ENCODE results near the gene TMEM168.

GRCh38 chr7:112828696-112829095, 38.5 kb upstream of the TMEM168 start:
- TF ChIP-seq POLR2AphosphoS5 (IDR thresholded peaks at IDR 0.05) (no peak), POLR2A (IDR thresholded peaks at IDR 0.05) (no peak), CTCF (IDR thresholded peaks at IDR 0.05) (no peak), EP300 (IDR thresholded peaks at IDR 0.05) (no peak)
